DND-41 (cell line): ENCODE results near the gene RAP2B.

Source experiments
- ATAC-seq: fragments of 200-7000 bp; cut with Tn5 transposase; 3 replicates; pipeline ENCODE4 v1.9.1; 2021; ENCODE audit warnings: low read depth; ENCODE audit not compliant: insufficient read depth
- DNase-seq: peaks from one replicate; pipeline ENCODE4 v3.0.0-alpha.2; 2020
- H2AFZ ChIP-seq: 2 replicates; pipeline ENCODE4 v1.6.0; 2012; ENCODE audit warnings: low read depth, low read length
- H3K27ac ChIP-seq: 2 replicates; pipeline ENCODE4 v1.5.1; 2012; ENCODE audit warnings: low read length, inconsistent platforms
- H3K27me3 ChIP-seq: fragments of 200-600 bp; sonication (generic); 2 replicates; pipeline ENCODE4 v1.6.0; 2012; ENCODE audit warnings: low read length, mild to moderate bottlenecking, inconsistent platforms; ENCODE audit not compliant: insufficient read depth, poor library complexity
- H3K36me3 ChIP-seq: 2 replicates; pipeline ENCODE4 v1.5.1; 2012; ENCODE audit warnings: low read length, inconsistent platforms; ENCODE audit not compliant: insufficient read depth
- H3K4me1 ChIP-seq: 2 replicates; pipeline ENCODE4 v1.5.1; 2012; ENCODE audit warnings: mild to moderate bottlenecking, low read length; ENCODE audit not compliant: insufficient read depth
- H3K4me2 ChIP-seq: 2 replicates; pipeline ENCODE4 v1.6.0; 2012; ENCODE audit warnings: mild to moderate bottlenecking, moderate library complexity, low read length, inconsistent platforms; ENCODE audit not compliant: insufficient read depth
- H3K4me3 ChIP-seq, 2 experiments: fragments of 200-600 bp in 1 of 2; shearing (Covaris generic) in 1 of 2; 2 replicates each; pipeline ENCODE4 v1.5.1; 2012 to 2016; ENCODE audit warnings: inconsistent platforms in 2 of 2, low read length in 2 of 2, mild to moderate bottlenecking in 2 of 2, low read depth in 1 of 2, moderate library complexity in 1 of 2
- H3K79me2 ChIP-seq: 2 replicates; pipeline ENCODE4 v1.6.0; 2012; ENCODE audit warnings: low read length, inconsistent platforms; ENCODE audit not compliant: insufficient read depth
- H3K9ac ChIP-seq: 2 replicates; pipeline ENCODE4 v1.6.0; 2012; ENCODE audit warnings: low read depth, mild to moderate bottlenecking, inconsistent platforms, low read length, moderate library complexity
- H3K9me3 ChIP-seq: 2 replicates; pipeline ENCODE4 v1.5.1; 2012; ENCODE audit warnings: low read length, moderate library complexity, mild to moderate bottlenecking, inconsistent platforms; ENCODE audit not compliant: insufficient read depth, severe bottlenecking
- H4K20me1 ChIP-seq: 2 replicates; pipeline ENCODE4 v1.6.0; 2012; ENCODE audit warnings: low read length; ENCODE audit not compliant: insufficient read depth
- CTCF ChIP-seq: IDR thresholded peaks from 2 replicates; pipeline ENCODE4 v1.5.1; 2012; ENCODE audit warnings: borderline replicate concordance, low read length, moderate library complexity, mild to moderate bottlenecking; ENCODE audit not compliant: poor library complexity, severe bottlenecking; ENCODE audit errors: extremely low read depth
- EZH2 ChIP-seq: IDR thresholded peaks from 3 replicates; pipeline ENCODE4 v1.6.1; 2012; ENCODE audit warnings: borderline replicate concordance, low read depth, mild to moderate bottlenecking, moderate library complexity, low read length, inconsistent platforms; ENCODE audit not compliant: severe bottlenecking

The RAP2B gene

GRCh38 chr3:153127788-153128187 is 34.2 kb upstream of the RAP2B start:
- Histone ChIP-seq H3K79me2 (no peaks in the 10 kb centered on the region), H2AFZ (no peak overlapping the region), H3K4me2 (no peak overlapping the region), H3K36me3 (no peaks in the 10 kb centered on the region), H3K27ac (no peak overlapping the region), H3K9ac (no peak overlapping the region), H3K4me3 (no peak overlapping the region), H3K4me1 (no peaks in the 10 kb centered on the region), H3K27me3 (no peaks in the 10 kb centered on the region), H3K9me3 (no peaks in the 10 kb centered on the region), H4K20me1 (no peaks in the 10 kb centered on the region)
- DNase-seq, result no peak
- ATAC-seq, result no peak
- no peak for TF ChIP-seq EZH2
- TF ChIP-seq CTCF, result no peak

GRCh38 chr3:153129426-153129825 is 32.6 kb upstream of the RAP2B start:
- Histone ChIP-seq H3K27me3 (no peaks in the 10 kb centered on the region), H3K9me3 (no peaks in the 10 kb centered on the region), H3K36me3 (no peaks in the 10 kb centered on the region), H3K4me3 (no peak overlapping the region), H3K79me2 (no peaks in the 10 kb centered on the region), H3K4me2 (no peak overlapping the region), H3K4me1 (no peaks in the 10 kb centered on the region), H3K9ac (no peak overlapping the region), H4K20me1 (no peaks in the 10 kb centered on the region), H2AFZ (no peak overlapping the region), H3K27ac (no peak overlapping the region)
- TF ChIP-seq EZH2 (no peak), CTCF (no peak)
- DNase-seq, result no peak
- ATAC-seq, result no peak

GRCh38 chr3:153129866-153130265 is 32.2 kb upstream of the RAP2B start:
- no peaks in the 10 kb centered on the region for H3K9me3 ChIP-seq
- no peaks in the 10 kb centered on the region for H3K36me3 ChIP-seq
- no peak overlapping the region for H3K4me3 ChIP-seq
- no peaks in the 10 kb centered on the region for H4K20me1 ChIP-seq
- no peak overlapping the region for H3K4me2 ChIP-seq
- ATAC-seq, result no peak
- TF ChIP-seq EZH2 (no peak), CTCF (no peak)
- no peak overlapping the region for H2AFZ ChIP-seq
- H3K79me2 ChIP-seq, result no peaks in the 10 kb centered on the region
- DNase-seq, result no peak
- no peak overlapping the region for H3K9ac ChIP-seq
- no peaks in the 10 kb centered on the region for H3K27me3 ChIP-seq
- no peaks in the 10 kb centered on the region for H3K4me1 ChIP-seq
- H3K27ac ChIP-seq, result no peak overlapping the region

GRCh38 chr3:153130312-153130977 is 31.6 kb upstream of the RAP2B start:
- no peak overlapping the region for H2AFZ ChIP-seq
- H3K4me1 ChIP-seq, result no peaks in the 10 kb centered on the region
- no peaks in the 10 kb centered on the region for H3K9me3 ChIP-seq
- H3K79me2 ChIP-seq, result no peaks in the 10 kb centered on the region
- no peak for DNase-seq
- no peak overlapping the region for H3K4me2 ChIP-seq
- TF ChIP-seq CTCF (no peak), EZH2 (no peak)
- no peak overlapping the region for H3K4me3 ChIP-seq
- H3K27me3 ChIP-seq, result no peaks in the 10 kb centered on the region
- no peaks in the 10 kb centered on the region for H4K20me1 ChIP-seq
- no peak for ATAC-seq
- H3K36me3 ChIP-seq, result no peaks in the 10 kb centered on the region
- no peak overlapping the region for H3K27ac ChIP-seq
- no peak overlapping the region for H3K9ac ChIP-seq
